Measurements from ENCODE around the gene BCL7C.
"Not testable (repeated sequence)": the region's sequence is repeated elsewhere in the genome, so short reads cannot be mapped to it uniquely, and the experiment has no call there.

The BCL7C gene

DNA sequence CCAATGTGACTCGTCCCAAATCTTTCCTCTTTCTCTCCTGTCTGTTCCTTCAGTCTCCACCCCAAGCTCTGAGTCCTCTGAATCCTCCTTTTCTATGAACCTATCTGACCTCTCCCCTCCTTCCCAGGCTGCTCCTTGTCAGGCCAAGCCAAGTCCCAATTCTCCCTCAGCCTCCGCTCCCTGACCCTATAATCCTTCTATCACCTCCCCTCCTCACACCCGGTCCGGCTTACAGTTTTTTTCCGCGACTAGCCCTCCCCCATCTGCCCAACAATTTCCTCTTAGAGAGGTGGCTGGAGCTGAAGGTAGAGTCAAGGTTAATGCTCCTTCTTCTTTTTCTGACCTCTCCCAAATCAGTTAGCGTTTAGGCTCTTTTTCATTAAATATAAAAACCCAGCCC is 33.1 kb downstream of the BCL7C start:
- not testable (repeated sequence) for DNase-seq (ENCODE audit: low spot score)

GRCh38 chr16:30858829-30859423 is 35.0 kb downstream of the BCL7C start:
- DNase-seq (ENCODE audit: low spot score) = no peak

- no peak for DNase-seq (ENCODE audit: low spot score)
Observed at GRCh38 chr16:30858111-30858495, 35.8 kb downstream of the BCL7C start.

- DNase-seq (ENCODE audit: low spot score) = no peak
Observed at GRCh38 chr16:30853758-30854157, 40.1 kb downstream of the BCL7C start.

DNA sequence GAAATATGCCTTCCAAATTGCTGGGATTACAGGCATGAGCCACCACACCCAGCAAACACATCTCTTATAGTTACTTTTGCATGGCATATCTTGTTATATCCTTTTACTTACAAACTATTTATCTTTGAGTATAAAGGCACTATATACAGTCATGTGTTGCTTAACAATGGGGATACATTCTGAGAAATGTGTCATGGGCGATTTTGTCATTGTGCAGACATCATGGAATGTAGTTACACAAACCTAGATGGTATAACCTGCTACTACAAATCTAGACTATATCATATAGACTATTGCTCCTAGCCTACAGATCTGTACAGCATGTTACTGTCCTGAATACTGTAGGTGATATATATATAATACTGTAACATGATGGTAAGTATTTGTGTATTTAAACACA is 43.6 kb downstream of the BCL7C start:
- no peak for DNase-seq (ENCODE audit: low spot score)

DNA sequence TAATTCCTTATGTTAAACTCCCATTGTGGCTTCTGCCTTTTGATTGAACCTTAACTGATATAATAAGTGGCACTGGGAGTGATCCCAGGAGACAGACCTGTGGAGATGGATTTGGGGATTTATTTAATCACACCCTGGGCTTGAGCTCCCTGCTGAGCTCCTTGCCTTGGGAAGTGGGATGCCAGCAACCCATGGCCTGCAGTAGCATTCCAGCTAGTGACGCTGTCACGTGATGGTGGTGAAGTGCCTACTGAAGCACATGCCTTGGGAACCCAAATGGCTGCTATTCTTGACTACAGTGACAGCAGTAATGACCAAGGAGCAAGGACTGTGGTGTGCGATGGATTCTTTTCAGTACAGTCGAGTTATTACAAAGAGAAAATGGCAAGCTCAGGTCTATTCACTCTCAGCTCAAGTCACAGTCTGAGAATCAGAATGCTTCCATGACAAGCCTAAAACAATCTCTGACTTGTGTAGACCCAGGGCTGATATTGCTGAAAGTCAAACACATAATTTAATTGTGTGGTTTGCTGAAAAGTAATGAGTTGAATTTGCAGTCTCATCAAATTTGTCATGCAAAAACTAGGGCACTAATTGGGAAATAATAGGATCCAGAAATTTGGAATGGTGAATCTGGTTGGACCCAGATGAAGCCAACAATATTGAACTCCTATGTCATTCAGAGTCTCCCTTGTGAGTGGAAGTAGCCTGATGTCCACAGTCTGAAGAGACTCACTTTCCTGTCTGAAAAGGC is 47.1 kb downstream of the BCL7C start:
- no peak for DNase-seq (ENCODE audit: low spot score)

- peak; percentile 91 for DNase-seq (ENCODE audit: low spot score)
Observed at GRCh38 chr16:30844671-30845449, 49.0 kb downstream of the BCL7C start.

- no peak for DNase-seq (ENCODE audit: low spot score)
Observed at GRCh38 chr16:30844346-30844670, 49.6 kb downstream of the BCL7C start.

- DNase-seq (ENCODE audit: low spot score) = no peak
Observed at GRCh38 chr16:30843501-30843900, 50.4 kb downstream of the BCL7C start.

GRCh38 chr16:30842971-30843370 is 50.9 kb downstream of the BCL7C start:
- no peak for DNase-seq (ENCODE audit: low spot score)

GRCh38 chr16:30841332-30841731 is 52.5 kb downstream of the BCL7C start:
- no peak for DNase-seq (ENCODE audit: low spot score)

- DNase-seq (ENCODE audit: low spot score) = no peak
Observed at GRCh38 chr16:30840611-30841010, 53.3 kb downstream of the BCL7C start.

- DNase-seq (ENCODE audit: low spot score) = no peak
Observed at GRCh38 chr16:30839523-30840227, 54.2 kb downstream of the BCL7C start.

DNA sequence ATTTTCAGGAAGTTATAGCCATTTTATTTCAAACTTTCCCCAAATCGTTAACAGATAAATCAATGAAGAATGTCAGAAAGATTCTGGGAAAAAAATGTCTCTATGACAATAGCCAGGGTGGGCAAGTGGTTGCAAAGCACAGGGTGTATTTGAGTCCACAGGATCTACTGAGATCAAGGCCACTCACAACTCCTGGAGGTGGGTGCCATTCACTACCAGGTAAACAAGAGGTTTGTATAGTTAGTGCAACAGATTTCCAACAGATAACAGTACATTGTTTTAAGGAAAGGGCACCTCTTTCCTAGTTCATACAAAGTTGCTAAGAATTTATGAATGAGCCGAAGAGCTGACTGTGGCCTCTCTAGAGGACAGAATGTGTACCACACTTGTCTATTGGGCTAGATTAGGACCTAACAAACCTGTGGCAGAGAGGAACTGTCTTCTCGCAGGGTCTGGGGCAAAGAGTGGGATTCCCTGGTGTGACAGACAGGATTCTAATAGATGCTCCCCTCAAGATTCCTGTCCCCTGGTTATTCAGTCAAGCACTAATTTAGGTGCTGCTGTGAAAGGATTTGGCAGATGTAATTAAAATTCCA is 54.9 kb downstream of the BCL7C start:
- no peak for DNase-seq (ENCODE audit: low spot score)

- no peak for DNase-seq (ENCODE audit: low spot score)
Observed at GRCh38 chr16:30837904-30838303, 56.0 kb downstream of the BCL7C start.
